Hematopoietic multipotent progenitor cell treated with erythropoietin and hydrocortisone succinate and interleukin-3 and kit ligand, for 6 days (in vitro differentiated cells): ENCODE results near the gene TRIM47.
A peak's percentile ranks its signal among the peaks of the same experiment; 100 is the strongest.

ENCODE experiments used
- DNase-seq: peaks from one replicate; pipeline ENCODE4 v3.0.0-alpha.2; 2015

TRIM47 gene

DNA sequence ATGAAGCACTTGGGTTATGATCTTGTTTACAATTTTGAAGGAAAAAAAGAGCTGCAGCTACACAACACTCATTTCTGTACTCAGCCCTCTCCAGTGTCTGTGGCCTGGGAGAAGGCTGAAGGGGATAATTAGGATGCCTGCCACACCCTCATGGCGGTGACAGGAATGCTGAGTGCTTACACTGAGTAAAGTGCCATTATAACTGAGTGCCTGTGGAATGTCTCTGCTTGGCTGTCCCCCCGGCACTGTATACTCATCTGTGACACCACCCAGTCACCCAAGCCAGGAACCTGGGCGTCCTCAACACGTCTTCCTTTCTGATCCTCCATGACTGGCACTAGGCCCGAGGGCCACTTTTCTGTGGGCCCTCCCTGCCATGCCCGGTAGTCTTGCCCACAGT lies 29.8 kb upstream of the TRIM47 start:
- DNase-seq: no peak

GRCh38 chr17:75906143-75906884 lies 27.9 kb upstream of the TRIM47 start:
- no peak for DNase-seq

DNA sequence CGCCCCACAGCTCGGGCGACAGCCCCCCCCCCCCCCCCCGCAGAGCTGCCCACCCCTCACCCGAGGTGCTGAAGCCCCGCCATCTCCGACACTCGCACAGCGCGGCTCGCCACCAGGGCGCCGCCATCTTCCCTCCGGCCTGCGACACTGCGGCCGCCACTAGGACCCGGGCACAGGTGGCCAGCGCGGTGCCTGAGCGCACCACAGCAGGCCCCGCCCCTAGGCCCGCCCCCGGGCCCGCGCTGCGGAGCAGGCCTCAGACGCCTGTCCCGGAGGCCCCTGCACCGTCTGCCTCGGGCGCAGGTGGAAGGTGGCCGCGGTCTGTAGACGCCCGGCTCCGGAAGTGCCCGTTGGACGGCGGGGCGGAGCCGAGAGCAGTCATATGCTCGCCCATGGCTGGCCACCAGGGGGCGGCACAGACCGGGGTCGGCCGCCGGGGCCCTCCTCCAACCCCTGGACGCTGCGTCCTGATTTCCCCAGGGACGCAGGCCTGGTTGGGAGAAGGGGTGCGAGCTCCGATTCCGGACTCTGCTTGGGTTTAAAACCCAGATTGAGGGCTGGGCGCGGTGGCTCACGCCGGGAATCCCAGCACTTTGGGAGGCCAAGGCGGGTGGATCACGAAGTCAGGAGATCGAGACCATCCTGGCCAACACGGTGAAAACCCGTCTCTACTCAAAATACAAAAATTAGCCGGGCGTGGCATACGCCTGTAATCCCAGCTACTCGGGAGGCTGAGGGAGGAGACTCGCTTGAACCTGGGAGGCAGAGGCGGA lies 26.6 kb upstream of the TRIM47 start, which contains the start of gene MRPL38:
Gene MRPL38 (minus strand): TSS at position 136 of the 773 bp plus-strand sequence. CDS start 9 bp downstream, at position 127.
- DNase-seq: peak; percentile 97

GRCh38 chr17:75902406-75902805 lies 24.0 kb upstream of the TRIM47 start:
- no peak for DNase-seq

- no peak for DNase-seq
These were observed 23.3 kb upstream of the TRIM47 start for GRCh38 chr17:75901727-75902126.

GRCh38 chr17:75900691-75901533 lies 22.5 kb upstream of the TRIM47 start:
- no peak for DNase-seq

- DNase-seq: no peak
These were observed 21.5 kb upstream of the TRIM47 start for GRCh38 chr17:75899767-75900468.

GRCh38 chr17:75899353-75899752 lies 21.0 kb upstream of the TRIM47 start:
- no peak for DNase-seq

GRCh38 chr17:75898791-75899190 lies 20.4 kb upstream of the TRIM47 start:
- DNase-seq: no peak

- no peak for DNase-seq
These were observed 19.7 kb upstream of the TRIM47 start for GRCh38 chr17:75898065-75898464.

DNA sequence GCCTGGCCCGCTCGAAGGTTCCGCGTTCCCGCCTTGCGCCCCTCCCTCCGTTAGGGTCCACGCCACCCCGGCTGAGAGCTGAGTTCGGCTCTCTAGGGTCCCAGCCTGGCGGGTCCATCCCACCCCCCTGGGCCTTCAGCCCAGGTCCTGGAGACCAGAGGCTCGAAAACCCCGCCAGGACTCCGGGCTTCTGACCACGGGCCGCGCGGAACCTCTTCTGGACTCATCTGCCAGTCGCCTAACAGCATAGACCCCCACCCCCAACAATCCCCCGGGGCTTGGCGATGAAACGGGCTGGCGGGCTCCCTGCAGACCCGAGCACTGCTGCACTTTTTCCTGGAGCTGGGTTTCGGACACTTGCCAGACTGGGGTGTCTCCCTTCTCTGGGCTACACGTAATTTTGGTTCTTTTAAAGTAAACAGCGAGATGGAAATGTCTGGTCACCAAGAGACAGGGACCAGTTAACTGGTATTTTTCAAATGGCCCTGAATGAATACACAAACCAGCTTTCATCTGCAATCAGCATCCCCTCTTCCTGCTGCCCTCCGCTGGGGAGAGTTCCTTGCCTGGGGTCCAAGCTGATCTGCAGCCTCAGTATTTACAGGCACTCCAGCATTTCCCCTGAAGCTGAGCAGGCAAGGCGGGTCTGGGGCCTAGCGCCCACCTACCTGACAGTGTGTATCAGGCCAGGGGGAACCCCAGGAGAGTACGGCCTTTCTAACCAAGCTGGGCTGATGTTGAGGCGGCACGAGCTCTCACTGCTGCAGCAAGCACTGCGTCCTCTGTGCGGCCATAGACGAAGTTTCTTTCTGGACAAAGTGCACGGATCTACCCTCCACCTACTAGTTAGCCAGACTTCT lies 19.0 kb upstream of the TRIM47 start:
- DNase-seq: no peak

- DNase-seq: peak; percentile 85
These were observed 18.2 kb upstream of the TRIM47 start, which contains the start of gene TRIM65 for GRCh38 chr17:75896415-75897159. TRIM65 (minus strand) TSS chr17:75896951; CDS start chr17:75896937, 14 bp downstream.

DNA sequence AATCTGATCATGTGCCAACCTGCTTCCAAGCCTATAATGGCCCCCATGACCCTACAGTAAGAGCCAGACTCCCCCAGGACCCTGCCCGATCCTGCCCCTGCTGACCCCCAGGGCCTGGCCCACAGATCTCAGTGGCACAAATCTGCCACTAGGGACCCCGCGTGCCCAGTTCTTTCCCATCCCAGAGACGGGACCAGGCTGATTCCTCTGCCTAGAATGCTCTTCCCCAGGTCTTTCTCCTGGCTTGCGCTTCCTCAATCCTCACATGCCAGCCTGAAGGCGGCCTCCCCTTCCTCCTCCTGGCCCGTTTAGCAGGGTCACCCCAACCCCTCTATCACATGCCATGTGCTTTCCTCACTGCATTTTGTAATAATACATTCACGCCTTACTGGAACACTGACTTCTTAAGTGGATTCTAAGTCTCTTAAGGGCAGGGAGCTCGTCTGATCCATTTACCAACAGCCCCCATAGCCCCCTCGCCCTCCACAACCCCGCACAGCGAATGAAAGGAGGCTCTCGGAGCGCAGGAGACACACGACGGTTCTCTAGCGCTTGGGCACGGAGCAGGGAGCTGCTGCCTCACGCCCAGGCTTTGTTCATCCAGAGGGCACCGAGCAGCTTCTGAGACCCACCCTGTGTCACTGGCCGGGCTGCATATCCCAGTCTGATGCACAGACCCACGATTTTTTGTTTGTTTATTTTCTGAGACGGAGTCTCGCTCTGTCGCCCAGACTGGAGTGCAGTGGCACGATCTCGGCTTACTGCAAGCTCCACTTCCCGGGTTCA lies 17.2 kb upstream of the TRIM47 start:
- peak; percentile 63 for DNase-seq

DNA sequence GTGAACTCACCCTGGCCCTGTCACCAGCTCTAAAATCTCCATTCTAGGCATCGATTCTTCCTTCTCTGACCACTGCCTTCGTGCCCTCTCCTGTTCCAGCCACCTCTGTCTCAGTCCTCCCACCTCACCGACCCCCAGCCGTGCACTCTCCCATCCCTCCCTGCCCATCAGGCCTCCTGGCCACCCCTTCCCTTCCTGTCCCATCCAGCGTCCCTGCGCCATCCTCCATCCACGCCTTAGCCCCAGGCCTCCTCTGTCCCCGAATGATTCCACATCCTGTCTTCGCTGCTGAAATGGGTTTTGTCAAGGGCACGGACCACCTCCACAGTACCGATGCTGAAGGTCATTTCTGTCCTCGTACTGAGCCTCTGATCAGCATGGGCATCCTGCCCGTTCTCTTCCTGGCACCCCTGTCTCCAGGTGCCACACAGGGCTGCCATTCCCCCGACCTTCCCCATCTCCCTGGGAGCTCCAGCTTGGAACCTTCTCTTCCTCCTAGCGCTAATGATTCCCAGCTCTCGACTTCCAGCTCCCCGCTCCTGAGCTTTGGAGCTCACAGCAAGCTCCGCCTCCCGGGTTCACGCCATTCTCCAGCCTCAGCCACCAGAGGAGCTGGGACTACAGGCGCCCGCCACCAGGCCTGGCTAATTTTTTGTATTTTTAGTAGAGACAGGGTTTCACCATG lies 15.8 kb upstream of the TRIM47 start:
- DNase-seq: no peak

DNA sequence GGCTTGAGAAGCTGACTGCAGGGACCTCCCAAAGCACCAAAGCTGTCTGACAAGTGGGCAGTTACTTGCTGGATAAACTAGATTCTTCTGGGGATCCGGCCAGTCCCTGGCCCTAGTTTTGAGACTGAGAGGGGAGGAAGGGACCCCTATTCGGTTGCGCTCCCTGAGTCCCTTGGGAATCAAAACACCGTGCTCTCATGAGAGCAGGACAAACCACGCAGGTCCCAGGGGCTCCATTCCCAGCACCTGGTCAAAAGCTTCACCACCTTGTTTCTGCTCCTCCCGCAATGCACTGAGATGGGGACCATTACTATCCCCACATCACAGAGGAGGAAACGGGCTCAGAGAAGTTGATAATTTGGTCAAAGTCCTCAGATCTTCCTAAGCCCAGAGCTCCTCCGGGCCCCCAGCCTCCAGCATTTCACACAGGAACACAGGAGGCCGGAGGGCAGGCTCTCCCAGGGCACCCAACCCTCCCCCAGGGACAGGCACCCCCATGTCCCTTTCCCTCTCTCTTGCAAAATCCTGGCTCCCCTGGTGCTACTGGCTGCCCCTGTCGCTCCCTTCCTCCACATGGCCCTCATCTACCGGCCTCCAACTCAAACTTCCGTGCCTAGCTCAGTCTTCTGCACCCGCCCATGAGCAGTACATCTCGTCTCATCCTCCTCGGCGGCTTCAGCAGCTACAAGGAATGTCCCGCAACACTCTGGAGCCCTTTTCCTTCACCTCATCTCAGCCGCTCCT lies 15.1 kb upstream of the TRIM47 start:
- DNase-seq: no peak

DNA sequence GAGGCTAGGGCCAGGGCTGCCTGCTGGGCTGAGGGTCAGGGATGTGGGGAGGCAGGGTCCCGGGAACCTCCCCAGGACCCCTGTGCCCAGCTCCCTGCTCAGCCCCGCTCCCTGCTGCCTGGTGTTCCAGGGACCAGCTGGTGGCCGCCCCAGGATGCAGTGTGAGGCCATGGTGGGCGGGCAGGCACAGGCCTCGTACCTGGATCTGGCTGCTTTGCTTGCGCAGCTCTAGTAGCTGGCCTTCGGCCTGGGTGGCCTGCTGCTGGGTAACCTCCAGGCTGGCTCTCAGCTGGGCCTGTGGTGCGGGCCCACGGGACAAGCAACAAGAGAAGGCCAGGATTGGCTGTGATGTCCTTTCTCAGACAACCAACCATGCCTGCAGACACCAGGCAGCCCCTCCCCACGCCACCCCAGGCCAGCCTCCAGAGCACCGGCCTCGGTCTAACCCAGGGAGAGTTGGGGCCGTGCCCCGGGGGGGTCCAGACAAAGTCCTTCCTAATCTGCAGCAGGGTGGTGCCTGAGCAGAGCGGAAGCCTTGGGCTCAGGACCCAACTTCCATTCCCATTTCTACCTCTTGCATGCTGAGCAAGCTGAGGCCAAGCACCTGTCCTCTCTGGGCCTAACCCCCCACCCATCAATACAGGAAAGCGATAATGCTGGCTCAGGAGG lies 14.3 kb upstream of the TRIM47 start:
- no peak for DNase-seq

DNA sequence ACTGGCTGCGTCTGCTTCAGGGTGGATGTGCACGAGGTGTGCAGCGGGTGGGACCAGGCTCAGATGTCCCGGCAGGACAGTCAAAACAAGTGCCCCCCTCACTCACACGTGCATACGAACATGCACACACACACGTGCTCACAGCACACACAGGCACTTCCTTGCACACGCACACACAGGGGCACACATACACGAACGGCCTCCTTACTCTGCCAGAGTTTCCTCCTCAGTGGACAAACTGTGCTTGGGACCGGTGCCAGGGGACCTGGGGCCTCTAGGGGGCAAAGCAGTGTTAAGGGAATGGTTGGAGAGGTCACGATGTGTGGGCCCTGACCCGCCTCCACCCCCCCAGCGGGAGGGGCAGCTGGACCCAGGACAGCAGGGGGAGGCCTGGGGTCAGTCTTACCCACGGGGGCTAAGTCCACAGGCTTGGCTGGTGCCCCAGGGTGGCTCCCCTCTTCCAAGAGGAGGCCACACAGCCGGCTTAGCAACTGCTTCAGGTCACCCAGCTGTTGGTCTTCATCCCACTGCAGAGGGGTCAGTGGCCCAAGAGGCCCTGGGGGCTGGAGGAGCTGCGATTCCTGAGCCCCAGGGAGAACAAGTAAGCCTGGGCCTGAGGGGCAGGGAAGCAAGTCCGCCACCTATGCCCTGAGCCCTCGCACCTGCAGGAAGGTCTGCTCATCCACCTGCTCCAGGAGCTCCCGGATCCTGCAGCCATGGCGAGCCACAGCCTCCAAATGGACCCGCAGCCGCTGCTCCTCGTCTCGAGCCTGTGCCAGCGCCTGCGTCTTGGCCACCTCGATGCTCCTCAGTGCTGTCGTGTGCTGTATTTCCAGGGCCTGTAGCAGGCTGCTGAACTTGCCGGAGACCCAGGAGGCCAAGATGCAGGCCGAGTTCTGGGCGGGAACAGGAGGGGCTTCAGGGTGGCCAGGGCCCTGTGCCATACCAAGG lies 13.5 kb upstream of the TRIM47 start:
- no peak for DNase-seq
